Neutrophil (primary cell): ENCODE data around the gene SOS2.

Source experiments
- H3K27ac ChIP-seq: fragments of 200-600 bp; sonication (generic); 2 replicates; pipeline ENCODE4 v1.5.1; 2016; ENCODE audit warnings: mild to moderate bottlenecking, moderate library complexity
- H3K27me3 ChIP-seq: fragments of 200-600 bp; sonication (generic); 2 replicates; pipeline ENCODE4 v1.6.0; 2016; ENCODE audit warnings: mild to moderate bottlenecking
- H3K36me3 ChIP-seq: fragments of 200-600 bp; sonication (generic); 2 replicates; pipeline ENCODE4 v1.5.1; 2017
- H3K4me1 ChIP-seq, 2 experiments: fragments of 200-600 bp in 1 of 2; sonication (generic) in 1 of 2; 1 replicate in 1 of 2; 2 replicates in 1 of 2; pipeline versions ENCODE4 v1.5.1 to v1.6.1; 2013 to 2016; ENCODE audit warnings: low read depth in 1 of 2, low read length in 1 of 2, mild to moderate bottlenecking in 1 of 2, moderate library complexity in 1 of 2; ENCODE audit not compliant: control insufficient read depth in 1 of 2, insufficient read depth in 1 of 2
- H3K4me3 ChIP-seq, 2 experiments: fragments of 200-600 bp in 1 of 2; sonication (generic) in 1 of 2; 1 replicate in 1 of 2; 2 replicates in 1 of 2; pipeline ENCODE4 v1.5.1; 2013 to 2016; ENCODE audit warnings: low read depth in 1 of 2, low read length in 1 of 2, mild to moderate bottlenecking in 1 of 2, moderate library complexity in 1 of 2
- H3K9me3 ChIP-seq: fragments of 200-600 bp; sonication (generic); 2 replicates; pipeline ENCODE4 v1.5.1; 2016
- CTCF ChIP-seq: fragments of 200-600 bp; sonication (generic); IDR thresholded peaks from 2 replicates; pipeline ENCODE4 v1.5.1; 2016; ENCODE audit warnings: antibody characterized with exemption

SOS2 gene

GRCh38 chr14:50095895-50096294 lies 135.5 kb downstream of the SOS2 start:
- Histone ChIP-seq H3K27me3 (no peaks in the 10 kb centered on the region), H3K27ac (no peak overlapping the region), H3K4me1 (no peaks in the 10 kb centered on the region), H3K36me3 (peaks cover 62% of the 10 kb centered on the region), H3K9me3 (no peaks in the 10 kb centered on the region), H3K4me3 (no peak overlapping the region)
- no peak for TF ChIP-seq CTCF

GRCh38 chr14:50094056-50094755 lies 137.2 kb downstream of the SOS2 start:
- Histone ChIP-seq H3K4me1 (no peaks in the 10 kb centered on the region), H3K36me3 (peaks cover 53% of the 10 kb centered on the region), H3K9me3 (no peaks in the 10 kb centered on the region), H3K27ac (no peak overlapping the region), H3K4me3 (no peak overlapping the region), H3K27me3 (no peaks in the 10 kb centered on the region)
- no peak for TF ChIP-seq CTCF

- peaks cover 53% of the 10 kb centered on the region for H3K36me3 ChIP-seq
- no peak for TF ChIP-seq CTCF
- no peak overlapping the region for H3K4me3 ChIP-seq
- H3K27me3 ChIP-seq, result no peaks in the 10 kb centered on the region
- H3K27ac ChIP-seq, result no peak overlapping the region
- no peaks in the 10 kb centered on the region for H3K4me1 ChIP-seq
- H3K9me3 ChIP-seq, result no peaks in the 10 kb centered on the region
These were observed 137.9 kb downstream of the SOS2 start for GRCh38 chr14:50093496-50093895.

- Histone ChIP-seq H3K27me3 (no peaks in the 10 kb centered on the region), H3K27ac (no peak overlapping the region), H3K4me1 (no peaks in the 10 kb centered on the region), H3K36me3 (peaks cover 56% of the 10 kb centered on the region), H3K4me3 (no peak overlapping the region), H3K9me3 (no peaks in the 10 kb centered on the region)
- TF ChIP-seq CTCF, result no peak
These were observed 139.3 kb downstream of the SOS2 start for GRCh38 chr14:50092006-50092555.

GRCh38 chr14:50091240-50091913 lies 140.0 kb downstream of the SOS2 start:
- Histone ChIP-seq H3K36me3 (peaks cover 51% of the 10 kb centered on the region), H3K4me3 (no peak overlapping the region), H3K4me1 (no peaks in the 10 kb centered on the region), H3K9me3 (no peaks in the 10 kb centered on the region), H3K27ac (no peak overlapping the region), H3K27me3 (no peaks in the 10 kb centered on the region)
- TF ChIP-seq CTCF, result no peak
